WTC11 (cell line): ENCODE measurements around the gene MAML3.

Experiments
- CREB1 ChIP-seq: sonication (generic); formaldehyde crosslinking; IDR thresholded peaks from 2 replicates; pipeline ENCODE4 v1.8.0; 2023; ENCODE audit warnings: mild to moderate bottlenecking, missing genetic modification reagents
- CTCF ChIP-seq: fragments of 200-600 bp; IDR thresholded peaks from 2 replicates; pipeline ENCODE4 v1.8.0; 2022; ENCODE audit warnings: antibody characterized with exemption
- E2F4 ChIP-seq: sonication (generic); formaldehyde crosslinking; IDR thresholded peaks from 2 replicates; pipeline ENCODE4 v1.8.1; 2022; ENCODE audit warnings: low read depth, mild to moderate bottlenecking, moderate library complexity, missing genetic modification reagents, borderline replicate concordance
- E2F5 ChIP-seq: sonication (generic); formaldehyde crosslinking; IDR thresholded peaks from 2 replicates; pipeline ENCODE4 v1.8.1; 2022; ENCODE audit warnings: mild to moderate bottlenecking, moderate library complexity, missing genetic modification reagents
- MLX ChIP-seq: sonication (generic); formaldehyde crosslinking; IDR thresholded peaks from 2 replicates; pipeline ENCODE4 v1.8.1; 2023; ENCODE audit warnings: mild to moderate bottlenecking, missing genetic modification reagents, moderate library complexity
- NR1H2 ChIP-seq: sonication (generic); formaldehyde crosslinking; IDR thresholded peaks from 2 replicates; pipeline ENCODE4 v1.9.0; 2021; ENCODE audit warnings: mild to moderate bottlenecking, moderate library complexity, missing genetic modification reagents
- SP1 ChIP-seq: sonication (generic); formaldehyde crosslinking; conservative IDR thresholded peaks from 2 replicates; pipeline ENCODE4 v1.8.1; 2022; ENCODE audit warnings: missing genetic modification reagents

- no peak for TF ChIP-seq NR1H2 (CRISPR knock-in tag)
- TF ChIP-seq CTCF, result no peak
- no peak for TF ChIP-seq E2F5
- TF ChIP-seq SP1 (CRISPR knock-in tag), result no peak
- TF ChIP-seq CREB1 (CRISPR knock-in tag), result no peak
- no peak for TF ChIP-seq E2F4
- no peak for TF ChIP-seq MLX
Observed at GRCh38 chr4:139844057-139844456, 309.9 kb downstream of the MAML3 start.
